Thyroid gland (tissue), 4 donors: ENCODE results near the gene ADCY1. TPM values are rescaled to one million over a fixed set of nuclear protein-coding genes. Genes with fewer than 3 reads are reported as not detected.

Source experiments
- DNase-seq, 2 donors: peaks; one replicate each; pipeline ENCODE4 v3.0.0-alpha.2; 2019
- H3K27ac ChIP-seq, 3 donors: fragments of 200-600 bp; sonication (generic); 1 replicate in 2 of 3; 2 replicates in 1 of 3; pipeline ENCODE4 v1.5.1; 2016 to 2019; ENCODE audit warnings: mild to moderate bottlenecking in 1 of 3, moderate library complexity in 1 of 3
- H3K27me3 ChIP-seq: fragments of 200-600 bp; sonication (generic); one replicate; pipeline ENCODE4 v1.5.1; 2019
- H3K36me3 ChIP-seq, 2 donors: fragments of 200-600 bp; sonication (generic); one replicate each; pipeline ENCODE4 v1.5.1; 2016 to 2019
- H3K4me1 ChIP-seq, 2 donors: fragments of 200-600 bp; sonication (generic); one replicate each; pipeline ENCODE4 v1.5.1; 2017 to 2019
- H3K4me3 ChIP-seq, 3 donors: fragments of 200-600 bp; sonication (generic); replicated peaks in 1 of 3; 1 replicate in 2 of 3; 2 replicates in 1 of 3; pipeline ENCODE4 v1.5.1; 2016; ENCODE audit warnings: mild to moderate bottlenecking in 1 of 3
- H3K9me3 ChIP-seq: fragments of 200-600 bp; sonication (generic); one replicate; pipeline ENCODE4 v1.5.1; 2017
- POLR2A ChIP-seq, 2 donors: fragments of 450-650 bp; IDR thresholded peaks; one replicate each; pipeline ENCODE4 v1.6.1; 2017; ENCODE audit warnings: antibody characterized with exemption in 2 of 2, mild to moderate bottlenecking in 2 of 2, moderate library complexity in 1 of 2
- WGBS, 2 donors: methylation state at CpG; one replicate each; pipeline ENCODE4 v1.1.5; 2017; 5-methylcytosine and 5-hydroxymethylcytosine counted together
- intact Hi-C: fragments of 100-400 bp; cut with DNase I; formaldehyde crosslinking; loops from one replicate; pipeline ENCODE4 v1.15.1; 2023
- total RNA-seq, 4 donors: library from RNA; depleted of rRNA; stranded (reverse); fragments of >200 nt; gene quantifications; one replicate each; pipeline ENCODE4 v1.2.3, GENCODE V29; 2016
- TF ChIP-seq, protein P1 (sequence below), 6 experiments: fragments of 200-600 bp in 3 of 6; fragments of 450-650 bp in 3 of 6; sonication (generic) in 3 of 6; IDR thresholded peaks; one replicate each; pipeline ENCODE4 v1.5.1; 2016 to 2019; ENCODE audit warnings: antibody characterized with exemption in 6 of 6, mild to moderate bottlenecking in 2 of 6, inconsistent platforms in 1 of 6, moderate library complexity in 1 of 6

Gene ADCY1
- total RNA-seq, 4 donors from 2014 or later, result 5.8 to 11.6 (median 7.7) TPM

DNA sequence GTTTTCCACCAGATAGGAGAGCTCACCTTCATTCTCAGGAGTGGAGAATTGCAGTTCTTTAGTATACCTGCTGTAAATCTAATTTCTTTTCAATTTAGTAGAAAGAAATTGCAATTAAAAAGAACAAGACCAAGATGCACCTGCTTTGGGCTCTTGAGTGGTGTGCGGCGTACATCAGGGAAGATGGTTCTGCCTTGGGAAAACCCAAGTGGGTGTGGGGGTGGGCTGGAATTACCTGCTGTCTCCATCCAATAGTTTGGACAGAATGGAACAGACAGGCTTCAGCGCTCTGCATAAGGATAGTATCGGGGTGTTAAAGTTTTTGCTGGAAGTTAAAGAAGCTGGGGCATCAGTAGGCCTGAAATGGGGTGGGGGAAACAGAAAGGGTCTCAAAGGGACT is 7.2 kb upstream of the ADCY1 start:
- intact Hi-C loops, result no loop called here
- Histone ChIP-seq H3K27me3 (no peaks in the 10 kb centered on the region), H3K36me3 (no peaks in the 10 kb centered on the region), H3K4me3 (no peak overlapping the region), H3K4me1 (peaks cover 0 to 10% of the 10 kb centered on the region in 2 donors), H3K9me3 (no peaks in the 10 kb centered on the region), H3K27ac (no peak overlapping the region)
- TF ChIP-seq POLR2A (IDR thresholded peaks at IDR 0.05), result no peak
- TF ChIP-seq, protein P1, sequence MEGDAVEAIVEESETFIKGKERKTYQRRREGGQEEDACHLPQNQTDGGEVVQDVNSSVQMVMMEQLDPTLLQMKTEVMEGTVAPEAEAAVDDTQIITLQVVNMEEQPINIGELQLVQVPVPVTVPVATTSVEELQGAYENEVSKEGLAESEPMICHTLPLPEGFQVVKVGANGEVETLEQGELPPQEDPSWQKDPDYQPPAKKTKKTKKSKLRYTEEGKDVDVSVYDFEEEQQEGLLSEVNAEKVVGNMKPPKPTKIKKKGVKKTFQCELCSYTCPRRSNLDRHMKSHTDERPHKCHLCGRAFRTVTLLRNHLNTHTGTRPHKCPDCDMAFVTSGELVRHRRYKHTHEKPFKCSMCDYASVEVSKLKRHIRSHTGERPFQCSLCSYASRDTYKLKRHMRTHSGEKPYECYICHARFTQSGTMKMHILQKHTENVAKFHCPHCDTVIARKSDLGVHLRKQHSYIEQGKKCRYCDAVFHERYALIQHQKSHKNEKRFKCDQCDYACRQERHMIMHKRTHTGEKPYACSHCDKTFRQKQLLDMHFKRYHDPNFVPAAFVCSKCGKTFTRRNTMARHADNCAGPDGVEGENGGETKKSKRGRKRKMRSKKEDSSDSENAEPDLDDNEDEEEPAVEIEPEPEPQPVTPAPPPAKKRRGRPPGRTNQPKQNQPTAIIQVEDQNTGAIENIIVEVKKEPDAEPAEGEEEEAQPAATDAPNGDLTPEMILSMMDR (IDR thresholded peaks at IDR 0.05), result no peak
- DNase-seq, result no peak
- 96 to 97% methylated on average over 4 of the region's 4 CpGs for WGBS, 2 donors

- TF ChIP-seq POLR2A (IDR thresholded peaks at IDR 0.05), result no peak
- TF ChIP-seq, protein P1 (IDR thresholded peaks at IDR 0.05), result no peak
- Histone ChIP-seq H3K4me3 (no peak overlapping the region), H3K4me1 (peaks cover 0 to 10% of the 10 kb centered on the region in 2 donors), H3K27ac (no peak overlapping the region), H3K27me3 (no peaks in the 10 kb centered on the region), H3K36me3 (no peaks in the 10 kb centered on the region), H3K9me3 (no peaks in the 10 kb centered on the region)
- 86% methylated on average over 1 of the region's 1 CpG; no CpG with 5 or more reads in 1 of the 2 donors for WGBS, 2 donors
- intact Hi-C loops, result no loop called here
- DNase-seq, result no peak
These were observed 6.5 kb upstream of the ADCY1 start for GRCh38 chr7:45567713-45568112.

DNA sequence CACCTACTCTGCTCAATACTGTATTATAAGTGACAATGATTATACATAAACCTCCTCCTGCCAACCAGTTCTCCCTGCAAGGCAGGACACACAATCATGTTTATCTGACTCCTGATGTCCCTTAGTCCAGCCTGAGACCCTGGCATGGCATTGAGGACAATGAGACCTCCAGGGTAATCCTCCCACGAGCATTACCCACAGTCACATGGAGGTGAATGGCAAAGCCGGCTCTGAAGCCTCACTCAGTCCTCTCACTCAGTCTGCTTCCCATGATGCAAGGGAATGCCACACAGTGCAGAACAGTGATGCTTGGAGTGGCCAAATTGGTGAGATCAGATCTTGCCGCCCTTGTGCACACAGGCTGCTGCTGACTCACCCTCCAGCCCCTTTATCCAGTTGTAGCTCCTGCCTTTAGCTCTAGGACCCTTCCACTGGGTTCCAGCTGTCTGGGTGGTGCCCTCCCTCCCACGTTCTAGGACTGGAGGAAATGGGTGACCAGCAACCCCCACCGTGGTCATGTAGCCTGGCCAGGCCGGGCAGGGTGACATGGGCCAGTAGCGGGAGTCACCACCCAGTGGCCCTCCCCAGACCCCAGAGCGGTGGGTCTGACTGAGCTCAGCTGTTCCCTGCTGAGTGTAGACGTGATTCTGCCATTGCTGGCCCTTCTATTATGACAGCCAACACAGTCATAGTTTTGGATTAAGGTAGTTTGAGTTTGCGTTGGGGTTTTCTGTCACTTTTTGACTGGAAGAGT is 5.5 kb upstream of the ADCY1 start:
- Histone ChIP-seq H3K4me3 (no peak overlapping the region), H3K4me1 (peaks cover 0 to 7% of the 10 kb centered on the region in 2 donors), H3K27ac (no peak overlapping the region), H3K36me3 (no peaks in the 10 kb centered on the region), H3K9me3 (no peaks in the 10 kb centered on the region), H3K27me3 (no peaks in the 10 kb centered on the region)
- WGBS, 2 donors, result 92 to 98% methylated on average over 4 to 10 of the region's 10 CpGs
- intact Hi-C loops, result no loop called here
- no peak for DNase-seq
- TF ChIP-seq, protein P1 (IDR thresholded peaks at IDR 0.05), result no peak
- TF ChIP-seq POLR2A (IDR thresholded peaks at IDR 0.05), result no peak

- 81 to 100% methylated on average over 1 of the region's 1 CpG for WGBS, 2 donors
- Histone ChIP-seq H3K27ac (no peak overlapping the region), H3K36me3 (no peaks in the 10 kb centered on the region), H3K4me1 (peaks cover 0 to 5% of the 10 kb centered on the region in 2 donors), H3K4me3 (no peak overlapping the region), H3K9me3 (no peaks in the 10 kb centered on the region), H3K27me3 (no peaks in the 10 kb centered on the region)
- no peak for DNase-seq
- intact Hi-C loops, result no loop called here
- TF ChIP-seq, protein P1 (IDR thresholded peaks at IDR 0.05), result no peak
- TF ChIP-seq POLR2A (IDR thresholded peaks at IDR 0.05), result no peak
These were observed 4.9 kb upstream of the ADCY1 start for GRCh38 chr7:45569290-45569685.

GRCh38 chr7:45570797-45571196 is 3.4 kb upstream of the ADCY1 start:
- Histone ChIP-seq H3K36me3 (no peaks in the 10 kb centered on the region), H3K9me3 (no peaks in the 10 kb centered on the region), H3K4me3 (no peak overlapping the region), H3K27ac (no peak overlapping the region), H3K4me1 (peaks cover 8 to 15% of the 10 kb centered on the region in 2 donors), H3K27me3 (no peaks in the 10 kb centered on the region)
- intact Hi-C loops, result no loop called here
- WGBS, 2 donors, result 90 to 92% methylated on average over 9 of the region's 9 CpGs
- DNase-seq, result no peak
- no peak for TF ChIP-seq POLR2A (IDR thresholded peaks at IDR 0.05)
